ENCODE results near the gene KCNJ2. TPM values are rescaled to one million over a fixed set of nuclear protein-coding genes. Genes with fewer than 3 reads are reported as not detected.

The KCNJ2 gene
- total RNA-seq, 1 experiment from 2014 or later: 1.5 TPM

GRCh38 chr17:70195091-70195490, 25.8 kb downstream of the KCNJ2 start:
- no peak for TF ChIP-seq SIN3A (IDR thresholded peaks at IDR 0.05; ENCODE audit: borderline replicate concordance, insufficient read depth, low read depth, low read length)
- no peak for TF ChIP-seq TCF7L2 (IDR thresholded peaks at IDR 0.05; ENCODE audit: low read depth, low read length)
- TF ChIP-seq, protein P1, sequence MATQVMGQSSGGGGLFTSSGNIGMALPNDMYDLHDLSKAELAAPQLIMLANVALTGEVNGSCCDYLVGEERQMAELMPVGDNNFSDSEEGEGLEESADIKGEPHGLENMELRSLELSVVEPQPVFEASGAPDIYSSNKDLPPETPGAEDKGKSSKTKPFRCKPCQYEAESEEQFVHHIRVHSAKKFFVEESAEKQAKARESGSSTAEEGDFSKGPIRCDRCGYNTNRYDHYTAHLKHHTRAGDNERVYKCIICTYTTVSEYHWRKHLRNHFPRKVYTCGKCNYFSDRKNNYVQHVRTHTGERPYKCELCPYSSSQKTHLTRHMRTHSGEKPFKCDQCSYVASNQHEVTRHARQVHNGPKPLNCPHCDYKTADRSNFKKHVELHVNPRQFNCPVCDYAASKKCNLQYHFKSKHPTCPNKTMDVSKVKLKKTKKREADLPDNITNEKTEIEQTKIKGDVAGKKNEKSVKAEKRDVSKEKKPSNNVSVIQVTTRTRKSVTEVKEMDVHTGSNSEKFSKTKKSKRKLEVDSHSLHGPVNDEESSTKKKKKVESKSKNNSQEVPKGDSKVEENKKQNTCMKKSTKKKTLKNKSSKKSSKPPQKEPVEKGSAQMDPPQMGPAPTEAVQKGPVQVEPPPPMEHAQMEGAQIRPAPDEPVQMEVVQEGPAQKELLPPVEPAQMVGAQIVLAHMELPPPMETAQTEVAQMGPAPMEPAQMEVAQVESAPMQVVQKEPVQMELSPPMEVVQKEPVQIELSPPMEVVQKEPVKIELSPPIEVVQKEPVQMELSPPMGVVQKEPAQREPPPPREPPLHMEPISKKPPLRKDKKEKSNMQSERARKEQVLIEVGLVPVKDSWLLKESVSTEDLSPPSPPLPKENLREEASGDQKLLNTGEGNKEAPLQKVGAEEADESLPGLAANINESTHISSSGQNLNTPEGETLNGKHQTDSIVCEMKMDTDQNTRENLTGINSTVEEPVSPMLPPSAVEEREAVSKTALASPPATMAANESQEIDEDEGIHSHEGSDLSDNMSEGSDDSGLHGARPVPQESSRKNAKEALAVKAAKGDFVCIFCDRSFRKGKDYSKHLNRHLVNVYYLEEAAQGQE (IDR thresholded peaks at IDR 0.05; ENCODE audit: insufficient read depth in 1 of 2, low read depth in 2 of 2, low read length in 1 of 2): no peak
- TF ChIP-seq CTCF (IDR thresholded peaks at IDR 0.05): no peak
- no peak for TF ChIP-seq POLR2AphosphoS5 (IDR thresholded peaks at IDR 0.05; ENCODE audit: low read depth, low read length)
- H3K4me3 ChIP-seq (ENCODE audit: low read depth in 2 of 2, low read length in 2 of 2): no peak overlapping the region
- no peak overlapping the region for H3K27ac ChIP-seq (ENCODE audit: low read length)
- no peaks in the 10 kb centered on the region for H3K36me3 ChIP-seq (ENCODE audit: control insufficient read depth, insufficient read depth, low read length)
- no peaks in the 10 kb centered on the region for H3K4me1 ChIP-seq (ENCODE audit: control insufficient read depth, insufficient read depth, low read length)
- no peak for DNase-seq (ENCODE audit: low read depth, low spot score)
- BruUV-seq (replicated peaks): no TSS peak
- CTCF ChIA-PET: no interaction called here
- ATAC-seq: no peak
- no peaks in the 10 kb centered on the region for H3K9me3 ChIP-seq (ENCODE audit: control insufficient read depth, insufficient read depth, low read depth, low read length)
- H3K27me3 ChIP-seq (ENCODE audit: control insufficient read depth, insufficient read depth, low read length): no peaks in the 10 kb centered on the region
- POLR2A ChIA-PET: interaction anchor here (0.6 kb wide), 1 partner anchor 82 kb away, joined by 3 read pairs; no protein-coding TSS in a partner anchor
- intact Hi-C loops (cut with micrococcal nuclease; ENCODE audit: unreplicated experiment): no loop called here
- in situ Hi-C loops (cut with HindIII; ENCODE audit: low pct_unique_long_range_greater_than_20kb, low sequenced_read_pairs): no loop called here

GRCh38 chr17:70201872-70202419, 32.6 kb downstream of the KCNJ2 start:
- DNase-seq (ENCODE audit: low read depth, low spot score) (no peak), ATAC-seq (no peak)
- H3K36me3 ChIP-seq (ENCODE audit: control insufficient read depth, insufficient read depth, low read length): no peaks in the 10 kb centered on the region
- H3K27me3 ChIP-seq (ENCODE audit: control insufficient read depth, insufficient read depth, low read length): no peaks in the 10 kb centered on the region
- POLR2A ChIA-PET: no interaction called here
- no peak overlapping the region for H3K4me3 ChIP-seq (ENCODE audit: low read depth in 2 of 2, low read length in 2 of 2)
- no peak for TF ChIP-seq CTCF (IDR thresholded peaks at IDR 0.05)
- TF ChIP-seq, protein P1 (IDR thresholded peaks at IDR 0.05; ENCODE audit: insufficient read depth in 1 of 2, low read depth in 2 of 2, low read length in 1 of 2): no peak
- TF ChIP-seq POLR2AphosphoS5 (IDR thresholded peaks at IDR 0.05; ENCODE audit: low read depth, low read length): no peak
- no peak for TF ChIP-seq SIN3A (IDR thresholded peaks at IDR 0.05; ENCODE audit: borderline replicate concordance, insufficient read depth, low read depth, low read length)
- TF ChIP-seq TCF7L2 (IDR thresholded peaks at IDR 0.05; ENCODE audit: low read depth, low read length): no peak
- CTCF ChIA-PET: no interaction called here
- in situ Hi-C loops (cut with HindIII; ENCODE audit: low pct_unique_long_range_greater_than_20kb, low sequenced_read_pairs) (no loop called here), intact Hi-C loops (cut with micrococcal nuclease; ENCODE audit: unreplicated experiment) (no loop called here)
- H3K9me3 ChIP-seq (ENCODE audit: control insufficient read depth, insufficient read depth, low read depth, low read length): no peaks in the 10 kb centered on the region
- no peak overlapping the region for H3K27ac ChIP-seq (ENCODE audit: low read length)
- H3K4me1 ChIP-seq (ENCODE audit: control insufficient read depth, insufficient read depth, low read length): no peaks in the 10 kb centered on the region
- BruUV-seq (replicated peaks): no TSS peak
